GM23338 (cell line): ENCODE data around the gene BRSK2. TPM values are rescaled to one million over a fixed set of nuclear protein-coding genes. Genes with fewer than 3 reads are reported as not detected.

Source experiments
- ATAC-seq: fragments of 200-7000 bp; cut with Tn5 transposase; 3 replicates; pipeline ENCODE4 v1.9.1; 2020
- DNase-seq: peaks from one replicate; pipeline ENCODE4 v3.0.0-alpha.2; 2015; ENCODE audit warnings: low spot score
- H2AFZ ChIP-seq: fragments of 200-600 bp; sonication (generic); 2 replicates; pipeline ENCODE4 v1.8.0; 2016; ENCODE audit warnings: antibody characterized with exemption, mild to moderate bottlenecking, moderate library complexity
- H3F3A ChIP-seq: fragments of 200-600 bp; sonication (generic); replicated peaks from 2 replicates; pipeline ENCODE4 v1.8.0; 2017; ENCODE audit warnings: antibody characterized with exemption, mixed run types, low read depth
- H3K27ac ChIP-seq: fragments of 200-600 bp; sonication (generic); 2 replicates; pipeline ENCODE4 v1.6.1; 2016; ENCODE audit warnings: low read depth
- H3K27me3 ChIP-seq: fragments of 200-600 bp; sonication (generic); 2 replicates; pipeline ENCODE4 v1.8.0; 2016; ENCODE audit warnings: mild to moderate bottlenecking, mixed run types, moderate library complexity; ENCODE audit not compliant: insufficient read depth
- H3K36me3 ChIP-seq: fragments of 200-600 bp; sonication (generic); 2 replicates; pipeline ENCODE4 v1.8.0; 2016; ENCODE audit warnings: mild to moderate bottlenecking; ENCODE audit not compliant: insufficient read depth
- H3K4me1 ChIP-seq: fragments of 200-600 bp; sonication (generic); 2 replicates; pipeline ENCODE4 v1.8.0; 2016; ENCODE audit warnings: mild to moderate bottlenecking, moderate library complexity; ENCODE audit not compliant: insufficient read depth
- H3K4me2 ChIP-seq: fragments of 200-600 bp; sonication (generic); 2 replicates; pipeline ENCODE4 v1.7.1; 2017; ENCODE audit warnings: mixed run types
- H3K4me3 ChIP-seq: fragments of 200-600 bp; sonication (generic); 2 replicates; pipeline ENCODE4 v1.6.1; 2016; ENCODE audit warnings: mixed run types
- H3K79me2 ChIP-seq: fragments of 200-600 bp; sonication (generic); replicated peaks from 2 replicates; pipeline ENCODE4 v1.8.0; 2017; ENCODE audit warnings: mild to moderate bottlenecking; ENCODE audit not compliant: insufficient read depth
- H3K9me2 ChIP-seq: fragments of 200-600 bp; sonication (generic); 2 replicates; pipeline ENCODE4 v1.8.0; 2017; ENCODE audit not compliant: insufficient read depth
- H4K20me1 ChIP-seq: fragments of 200-600 bp; sonication (generic); replicated peaks from 2 replicates; pipeline ENCODE4 v1.8.0; 2017; ENCODE audit warnings: mild to moderate bottlenecking; ENCODE audit not compliant: insufficient read depth
- H3K27ac Mint-ChIP-seq: 2 replicates; pipeline ENCODE4 v1.8.0; 2020; ENCODE audit warnings: inconsistent platforms, mild to moderate bottlenecking, moderate library complexity, mixed read lengths
- H3K27me3 Mint-ChIP-seq: 3 replicates; pipeline ENCODE4 v1.8.0; 2022; ENCODE audit warnings: low read depth, mild to moderate bottlenecking, moderate library complexity, mixed read lengths, inconsistent platforms; ENCODE audit not compliant: insufficient read depth, poor library complexity
- H3K36me3 Mint-ChIP-seq: 3 replicates; pipeline ENCODE4 v1.8.0; 2021; ENCODE audit warnings: low read depth, mild to moderate bottlenecking, inconsistent platforms, moderate library complexity, mixed read lengths
- H3K4me1 Mint-ChIP-seq: 3 replicates; pipeline ENCODE4 v1.8.0; 2020; ENCODE audit warnings: mild to moderate bottlenecking, inconsistent platforms, mixed read lengths
- H3K4me3 Mint-ChIP-seq: 3 replicates; pipeline ENCODE4 v1.8.0; 2021; ENCODE audit warnings: moderate library complexity, mild to moderate bottlenecking, inconsistent platforms, mixed read lengths
- H3K9me3 Mint-ChIP-seq: 3 replicates; pipeline ENCODE4 v1.8.0; 2020; ENCODE audit warnings: moderate library complexity, mild to moderate bottlenecking, inconsistent platforms, mixed read lengths
- CREB1 ChIP-seq: fragments of 250-450 bp; sonication (Bioruptor Pico); IDR thresholded peaks from 2 replicates; pipeline ENCODE4 v1.5.0; 2020; ENCODE audit warnings: low read depth, mild to moderate bottlenecking, moderate library complexity
- CTCF ChIP-seq, 2 experiments: fragments of 200-600 bp in 1 of 2; sonication (generic) in 1 of 2; conservative IDR thresholded peaks; 2 replicates each; pipeline versions ENCODE4 v1.5.1 to v1.6.1; 2016 to 2017; ENCODE audit warnings: antibody characterized with exemption in 2 of 2, low read depth in 2 of 2, mild to moderate bottlenecking in 2 of 2, moderate library complexity in 1 of 2
- ETS1 ChIP-seq: IDR thresholded peaks from 2 replicates; pipeline ENCODE4 v1.6.1; 2016; ENCODE audit warnings: antibody characterized with exemption
- EZH2 ChIP-seq: fragments of 200-600 bp; sonication (generic); IDR thresholded peaks from one replicate; pipeline ENCODE4 v1.8.0; 2017; ENCODE audit warnings: antibody characterized with exemption, mild to moderate bottlenecking, low read depth; ENCODE audit not compliant: unreplicated experiment
- EZH2phosphoT487 ChIP-seq: fragments of 200-600 bp; sonication (generic); IDR thresholded peaks from one replicate; pipeline ENCODE4 v1.8.1; 2018; ENCODE audit warnings: antibody characterized with exemption; ENCODE audit not compliant: unreplicated experiment
- JUNB ChIP-seq: IDR thresholded peaks from one replicate; pipeline ENCODE4 v1.6.1; 2016; ENCODE audit warnings: antibody characterized with exemption; ENCODE audit not compliant: unreplicated experiment
- NANOG ChIP-seq: IDR thresholded peaks from 2 replicates; pipeline ENCODE4 v1.6.1; 2016; ENCODE audit warnings: antibody characterized with exemption, borderline replicate concordance
- POLR2AphosphoS5 ChIP-seq: IDR thresholded peaks from 2 replicates; pipeline ENCODE4 v1.6.1; 2016; ENCODE audit warnings: antibody characterized with exemption, low read depth
- REST ChIP-seq: IDR thresholded peaks from one replicate; pipeline ENCODE4 v1.6.1; 2018; ENCODE audit warnings: antibody characterized with exemption; ENCODE audit not compliant: unreplicated experiment
- STAT1 ChIP-seq: IDR thresholded peaks from one replicate; pipeline ENCODE4 v1.6.1; 2016; ENCODE audit warnings: antibody characterized with exemption; ENCODE audit not compliant: unreplicated experiment
- ZNF114 ChIP-seq: fragments of 250-450 bp; sonication (Bioruptor Pico); IDR thresholded peaks from 2 replicates; pipeline ENCODE4 v1.5.0; 2020; ENCODE audit warnings: mild to moderate bottlenecking, moderate library complexity
- ZNF331 ChIP-seq: fragments of 250-450 bp; sonication (Bioruptor Pico); IDR thresholded peaks from 2 replicates; pipeline ENCODE4 v1.5.0; 2020; ENCODE audit warnings: low read depth, mild to moderate bottlenecking, moderate library complexity
- ZNF462 ChIP-seq: fragments of 250-450 bp; sonication (Bioruptor Pico); IDR thresholded peaks from 2 replicates; pipeline ENCODE4 v1.5.0; 2020; ENCODE audit warnings: mild to moderate bottlenecking, moderate library complexity
- polyA plus RNA-seq: library from polyadenylated mRNA; unstranded; fragments of >200 nt; fragmentation: Nextera tagmentation; extraction: Ambion mirVana; gene quantifications from 2 replicates; pipeline ENCODE4 v1.2.1, GENCODE V29; 2016
- total RNA-seq: library from RNA; depleted of rRNA; stranded (reverse); fragments of >200 nt; shearing (Covaris generic); gene quantifications from 2 replicates; pipeline ENCODE4 v1.2.3, GENCODE V29; 2014

Gene BRSK2
- total and polyA plus RNA-seq, 2 experiments from 2014 or later: 7.2 to 20.3 TPM

GRCh38 chr11:1451781-1452470 is 62.2 kb downstream of the BRSK2 start:
- no peaks in the 10 kb centered on the region for H3K4me1 ChIP-seq
- H3K27me3 Mint-ChIP-seq: peaks cover 9% of the 10 kb centered on the region
- DNase-seq (no peak), ATAC-seq (no peak)
- no peaks in the 10 kb centered on the region; the same call in 1 of the 2 replicates for H4K20me1 ChIP-seq
- H3K36me3 ChIP-seq: no peaks in the 10 kb centered on the region
- no peak overlapping the region for H3K27ac Mint-ChIP-seq
- H3K4me2 ChIP-seq: no peak overlapping the region
- no peak overlapping the region for H3K4me3 ChIP-seq
- H3K27ac ChIP-seq: no peak overlapping the region
- TF ChIP-seq NANOG (no peak), CREB1 (no peak), JUNB (no peak), ZNF331 (CRISPR knock-in tag) (no peak), POLR2AphosphoS5 (no peak), EZH2phosphoT487 (no peak), ETS1 (no peak), ZNF462 (CRISPR knock-in tag) (no peak), CTCF (conservative IDR thresholded peaks at IDR 0.05; ENCODE audit: low read depth in 2 of 2) (no peak), REST (no peak), EZH2 (no peak), STAT1 (no peak), ZNF114 (CRISPR knock-in tag) (no peak)
- H3K4me1 Mint-ChIP-seq: no peaks in the 10 kb centered on the region
- H3K9me3 Mint-ChIP-seq: no peaks in the 10 kb centered on the region
- no peaks in the 10 kb centered on the region for H3F3A ChIP-seq
- no peaks in the 10 kb centered on the region for H3K27me3 ChIP-seq
- H3K9me2 ChIP-seq: no peaks in the 10 kb centered on the region
- no peaks in the 10 kb centered on the region for H3K79me2 ChIP-seq
- H3K36me3 Mint-ChIP-seq: peaks cover 4% of the 10 kb centered on the region; the same call in 1 of the 3 replicates
- no peak overlapping the region for H2AFZ ChIP-seq
- no peak overlapping the region for H3K4me3 Mint-ChIP-seq
